ENCODE data around the gene ATR.

Gene ATR

DNA sequence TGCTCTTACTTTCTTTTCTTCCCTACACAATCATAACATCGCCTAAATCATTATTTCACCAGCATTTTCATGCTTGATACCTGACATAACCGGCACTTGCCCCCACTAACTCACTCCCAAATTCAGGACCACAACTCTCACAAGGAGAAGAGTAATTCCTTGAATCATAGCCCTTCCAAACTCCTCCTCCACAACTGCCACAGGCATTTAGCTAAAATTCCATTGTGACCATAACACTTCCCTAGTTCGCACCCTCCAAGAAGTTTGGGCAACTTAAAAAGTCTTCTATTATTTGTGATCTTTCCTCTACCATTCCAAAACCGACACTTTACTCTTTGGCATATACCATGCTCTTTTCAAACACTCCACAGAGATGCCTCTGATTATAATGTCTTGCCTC, 71.3 kb downstream of the ATR start:
- DNase-seq = no peak

DNA sequence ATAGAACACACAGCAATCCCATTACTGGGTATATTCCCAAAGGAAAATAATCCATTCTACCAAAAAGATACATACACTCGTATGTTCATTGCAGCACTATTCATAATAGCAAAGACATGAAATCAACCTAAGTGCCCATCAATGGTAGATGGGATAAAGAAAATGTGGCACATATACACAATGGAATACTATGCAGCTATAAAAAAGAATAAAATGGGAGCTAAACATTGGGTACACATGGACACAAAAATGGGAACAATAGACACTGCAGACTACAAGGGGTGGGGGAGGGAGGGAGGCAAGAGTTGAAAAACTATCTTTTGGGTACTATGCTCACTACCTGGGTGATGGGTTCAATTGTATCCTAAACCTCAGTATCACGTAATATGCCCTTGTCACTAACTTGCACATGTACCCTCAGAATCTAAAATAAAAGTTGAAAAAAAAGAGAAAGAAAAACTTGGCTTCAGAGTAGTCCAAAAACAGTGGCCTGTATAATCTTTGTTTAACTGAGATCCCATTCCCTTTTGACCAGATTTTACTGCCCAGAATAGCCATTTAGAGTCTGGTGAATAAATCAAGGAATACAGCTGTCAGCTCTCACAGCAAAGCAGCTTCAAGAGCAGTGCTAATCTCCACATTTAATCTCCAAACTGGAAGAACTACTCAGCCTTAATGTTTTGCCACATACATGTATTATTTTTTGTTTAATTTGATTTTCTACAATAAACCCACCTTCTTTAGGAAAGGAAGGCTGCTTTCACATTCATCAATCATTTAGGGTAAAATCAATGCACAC, 76.1 kb downstream of the ATR start:
- no peak for DNase-seq

DNA sequence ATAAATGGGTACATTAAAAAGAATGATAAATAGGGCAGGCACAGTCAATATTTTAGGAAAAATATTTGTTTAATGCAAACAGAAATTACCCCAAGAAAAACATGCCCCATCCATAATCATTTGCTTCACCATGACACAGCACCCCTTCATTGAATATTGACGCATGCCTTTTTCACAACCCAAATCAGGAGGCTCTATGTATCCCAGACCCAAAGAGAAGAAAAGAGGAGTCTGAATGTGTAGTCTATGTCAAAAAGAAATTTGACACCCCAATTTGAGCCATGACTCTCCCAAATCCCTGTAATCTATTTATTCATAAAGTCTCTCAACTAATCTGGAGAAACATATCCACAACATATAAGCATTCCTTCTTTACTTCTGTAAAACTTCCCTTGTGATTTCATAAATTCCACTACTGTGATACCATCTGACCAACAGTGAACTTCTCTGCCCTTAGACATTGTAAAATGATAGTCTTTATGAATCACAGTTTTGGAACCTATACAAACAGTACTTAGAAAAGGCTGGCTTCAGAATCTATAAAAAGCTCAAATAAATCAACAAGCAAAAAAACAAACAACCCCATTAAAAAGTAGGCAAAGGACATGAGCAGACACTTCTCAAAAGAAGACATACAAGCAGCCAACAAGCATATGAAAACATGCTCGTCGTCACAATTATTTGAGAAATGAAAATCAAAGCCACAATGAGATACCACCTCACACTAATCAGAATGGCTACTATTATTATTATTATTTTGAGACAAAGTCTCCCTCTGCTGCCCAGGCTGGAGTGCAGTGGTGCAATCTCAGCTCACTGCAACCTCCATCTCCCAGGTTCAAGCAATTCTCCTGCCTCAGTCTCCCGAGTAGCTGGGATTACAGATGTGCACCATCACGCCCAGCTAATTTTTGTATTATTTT, 77.3 kb downstream of the ATR start:
- DNase-seq = no peak

DNA sequence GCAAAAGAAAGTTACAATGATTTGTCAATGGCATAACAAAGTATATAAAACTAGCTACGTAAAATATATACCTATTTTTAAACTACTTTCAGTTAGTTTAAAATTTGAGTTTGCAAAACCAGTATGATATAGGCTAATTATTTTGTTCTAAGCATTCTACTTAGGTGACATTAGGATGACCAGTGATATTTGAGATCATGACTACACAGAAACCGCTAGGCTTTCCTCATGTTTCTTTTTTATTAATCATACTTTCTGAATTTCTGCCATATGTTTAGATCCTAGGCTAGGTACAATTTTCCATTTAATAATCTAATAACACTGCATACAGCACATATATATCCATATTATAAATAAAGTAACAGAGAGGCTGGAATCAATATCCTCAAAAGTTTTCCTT, 78.3 kb downstream of the ATR start:
- no peak for DNase-seq

DNA sequence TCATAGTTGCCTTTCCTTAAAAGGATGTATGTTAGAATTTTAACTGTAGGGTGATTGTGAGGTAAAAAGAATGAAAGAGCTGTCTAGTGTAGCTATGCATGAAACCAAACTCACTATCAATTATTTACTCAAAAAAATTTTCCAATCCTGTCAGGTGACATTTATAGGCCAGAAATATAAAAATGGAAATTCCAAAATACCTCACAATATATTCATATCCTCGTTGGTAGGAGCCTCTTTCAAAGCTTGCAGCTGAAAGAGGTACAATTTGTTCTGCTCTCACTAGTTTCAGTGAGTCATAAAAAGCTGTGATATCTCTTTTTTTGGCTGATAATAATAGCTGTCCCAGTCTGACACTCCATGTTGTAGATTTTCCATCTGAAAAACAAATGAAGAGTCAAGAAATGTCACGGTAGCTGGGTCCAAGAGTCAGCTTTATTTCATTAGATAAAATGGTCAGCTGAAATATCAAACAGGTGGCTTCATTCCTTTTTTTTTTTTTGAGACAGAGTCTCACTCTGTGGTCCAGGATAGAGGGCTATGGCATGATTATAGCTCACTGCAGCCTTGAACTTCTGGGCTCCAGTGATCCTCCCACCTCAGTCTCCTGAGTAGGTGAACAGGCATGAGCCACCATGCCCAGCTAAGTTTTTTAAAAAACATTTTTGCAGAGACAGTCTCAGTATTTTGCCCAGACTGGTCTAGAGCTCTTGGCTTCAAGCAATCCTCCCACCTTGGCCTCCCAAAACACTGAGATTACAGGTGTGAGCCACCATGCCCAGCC, 79.9 kb downstream of the ATR start:
- no peak for DNase-seq

DNA sequence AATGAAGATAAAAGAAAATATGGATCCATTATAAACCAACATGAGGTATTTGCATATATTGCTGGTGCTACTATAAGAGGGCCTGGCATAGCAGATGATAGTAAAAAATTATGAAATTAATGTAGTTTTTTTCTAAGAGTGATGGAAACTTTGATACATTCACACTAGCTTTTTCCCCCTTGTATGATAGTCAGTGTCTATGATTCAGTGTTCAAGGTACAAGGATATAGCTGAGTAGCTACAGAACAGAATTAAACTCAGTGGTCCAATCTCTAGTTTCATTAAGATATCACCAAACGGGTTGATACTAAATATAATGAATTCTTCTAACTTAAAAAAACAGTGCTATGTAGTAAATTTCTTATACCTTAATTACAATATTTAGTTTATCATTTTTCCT, 80.8 kb downstream of the ATR start:
- no peak for DNase-seq

DNA sequence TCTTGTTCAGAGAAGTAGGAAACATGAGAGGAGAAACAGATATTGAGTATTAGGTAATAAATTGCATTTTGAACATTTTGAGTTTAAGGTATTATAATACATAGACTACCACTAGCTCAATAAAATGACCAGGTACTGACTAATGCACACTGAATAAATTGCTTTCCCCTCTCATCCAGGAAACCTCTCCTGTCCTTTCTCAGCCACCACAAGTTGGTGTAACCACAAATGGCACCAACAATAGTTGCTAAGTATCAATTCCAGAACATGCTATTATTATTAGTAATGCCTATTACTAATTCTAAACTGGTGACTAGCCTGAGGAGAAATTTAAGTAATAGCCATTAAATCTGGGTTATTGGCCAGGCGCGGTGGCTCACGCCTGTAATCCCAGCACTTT, 83.4 kb downstream of the ATR start:
- DNase-seq = no peak

DNA sequence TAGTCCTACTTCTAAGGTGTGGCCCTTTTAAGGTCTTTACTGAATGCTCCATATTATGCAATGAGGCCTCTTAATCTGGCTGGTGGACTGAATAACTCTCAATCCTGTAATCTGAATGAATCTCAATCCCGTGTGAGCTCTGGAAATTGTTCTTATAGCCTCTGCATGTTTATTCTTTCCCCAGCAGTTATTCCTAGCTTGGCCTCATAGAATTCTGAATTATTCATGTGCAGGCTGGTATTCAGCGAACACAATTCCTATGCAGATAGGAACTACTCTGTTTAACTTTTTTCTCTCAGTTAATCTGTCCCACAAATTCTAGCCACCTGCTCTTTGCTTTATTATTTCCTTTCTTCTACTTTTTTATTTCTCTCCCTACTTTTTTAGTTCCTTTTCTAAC, 86.3 kb downstream of the ATR start:
- no peak for DNase-seq

DNA sequence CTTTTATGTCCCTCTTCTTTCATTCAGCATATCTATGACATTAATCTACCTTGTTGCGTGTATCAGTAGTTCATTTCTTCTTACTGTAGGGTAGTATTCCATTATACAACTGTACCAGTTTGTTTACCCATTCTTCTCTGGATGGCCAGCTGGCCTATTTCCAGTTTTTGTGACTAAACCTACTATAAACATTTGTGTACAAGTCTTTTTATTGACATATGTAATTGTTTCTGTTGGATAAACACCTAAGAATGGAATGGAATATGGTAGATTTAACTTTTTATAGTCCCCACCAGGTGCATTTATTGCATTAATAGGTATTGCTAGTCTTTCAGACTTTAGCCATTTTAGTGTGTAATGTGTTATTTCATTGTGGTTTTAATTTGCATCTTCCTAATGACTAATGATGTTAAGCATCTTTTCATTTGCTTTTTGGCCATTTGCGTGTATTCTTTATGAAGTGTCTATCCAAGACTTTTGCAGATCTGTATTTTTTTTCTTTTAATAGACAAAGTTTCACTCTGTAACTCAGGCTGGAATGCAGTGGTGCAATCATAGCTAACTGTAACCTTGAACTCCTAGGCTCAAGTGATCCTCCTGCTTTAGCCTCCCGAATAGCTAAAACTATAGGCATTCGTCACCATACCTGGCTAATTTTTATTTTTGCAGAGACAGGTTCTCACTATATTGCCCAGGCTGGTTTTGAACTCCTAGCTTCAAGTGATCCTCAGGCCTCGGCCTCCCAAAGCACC, 88.8 kb downstream of the ATR start:
- no peak for DNase-seq

DNA sequence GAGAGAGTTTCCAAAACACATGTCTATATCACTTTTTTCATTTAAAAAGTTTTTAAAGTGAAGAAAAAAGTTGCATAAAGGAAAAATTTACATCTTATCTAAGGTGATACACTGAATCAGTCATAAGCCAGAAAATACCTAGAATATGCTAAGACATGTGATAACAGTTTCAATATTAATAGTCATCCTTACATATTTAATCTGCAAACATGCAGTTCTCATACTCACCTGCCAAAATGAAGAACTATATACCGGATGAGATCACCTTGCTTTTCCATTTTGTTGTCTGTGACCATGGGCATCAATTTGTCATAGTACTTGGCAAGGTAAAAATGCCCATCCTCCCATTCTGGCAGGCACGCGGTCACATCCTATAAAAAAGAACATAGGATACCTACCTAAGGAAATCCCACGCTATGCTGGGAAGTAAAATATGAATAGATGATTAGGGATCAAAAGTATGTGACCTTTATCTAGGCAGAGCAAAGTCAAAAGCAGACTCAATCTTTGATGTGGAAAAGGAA, 93.6 kb downstream of the ATR start:
- DNase-seq = no peak

DNA sequence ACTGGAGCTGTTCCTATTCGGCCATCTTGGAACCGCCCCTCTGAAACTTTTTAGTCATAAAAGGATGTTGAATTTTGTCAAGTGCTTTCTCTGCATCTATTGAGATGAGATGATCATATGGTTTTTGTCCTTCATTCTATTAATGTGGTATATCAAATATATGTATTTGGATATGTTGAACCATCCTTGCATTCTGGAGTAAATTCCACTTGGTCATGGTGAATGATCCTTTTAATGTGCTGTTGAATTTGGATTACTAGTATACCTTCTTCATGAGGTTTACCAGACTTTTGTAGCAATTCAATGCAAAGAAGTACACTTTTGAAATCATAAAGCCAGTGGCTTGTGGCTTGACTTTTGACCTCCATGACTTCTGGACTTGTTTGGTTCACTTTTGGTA, 97.3 kb downstream of the ATR start:
- DNase-seq = no peak

DNA sequence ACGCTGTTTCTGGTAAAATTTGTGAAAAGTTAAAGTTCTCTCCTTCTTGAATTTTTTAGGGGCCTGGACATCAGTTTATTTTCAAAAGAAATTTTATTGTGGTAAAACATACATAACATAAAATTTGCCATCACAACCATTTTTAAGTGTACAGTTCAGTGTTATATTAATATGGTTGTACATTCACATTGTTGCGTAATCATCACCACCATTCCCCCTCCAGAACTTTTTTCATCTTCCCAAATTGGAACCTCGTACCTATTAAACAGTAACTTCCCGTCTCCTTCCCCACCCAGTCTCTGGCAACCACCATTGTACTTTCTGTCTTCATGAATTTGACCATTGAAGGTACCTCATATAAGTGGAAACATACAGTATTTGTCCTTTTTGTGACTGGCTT, 107.7 kb downstream of the ATR start:
- no peak for DNase-seq

DNA sequence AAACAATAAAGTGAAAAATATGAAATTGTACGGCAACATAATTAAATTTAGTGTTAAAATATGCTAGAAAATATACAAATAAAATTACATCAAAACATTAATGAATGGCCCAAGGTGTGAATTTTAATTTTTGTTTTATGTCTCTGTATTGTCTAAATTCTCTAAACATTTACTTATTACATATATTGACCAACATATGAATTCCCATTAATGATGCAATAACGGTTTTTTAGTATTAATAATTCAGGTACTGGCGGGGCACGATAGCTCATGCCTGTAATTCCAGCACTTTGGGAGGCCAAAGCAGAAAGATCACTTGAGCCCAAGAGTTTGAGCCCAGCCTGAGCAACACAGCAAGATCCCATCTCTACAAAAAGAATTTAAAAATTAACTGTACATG, 110.1 kb downstream of the ATR start:
- DNase-seq = no peak

DNA sequence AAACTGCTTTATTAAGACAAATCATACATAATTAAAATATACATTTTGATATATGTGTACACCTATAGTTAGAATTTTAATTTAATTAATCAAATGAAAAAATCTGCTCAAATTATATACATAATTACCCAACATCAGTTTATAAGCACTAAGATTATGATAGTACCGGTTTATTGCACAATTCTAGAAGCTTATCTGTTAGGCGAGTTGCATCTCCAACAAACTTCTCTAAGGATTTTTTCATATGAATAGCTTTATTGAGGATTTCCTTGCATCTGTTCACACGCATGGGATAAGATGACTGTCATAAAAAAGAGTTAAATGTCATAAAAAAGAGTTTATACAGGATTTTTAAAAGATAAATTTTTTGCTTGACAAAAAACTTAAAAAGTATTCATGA, 110.8 kb downstream of the ATR start:
- no peak for DNase-seq

DNA sequence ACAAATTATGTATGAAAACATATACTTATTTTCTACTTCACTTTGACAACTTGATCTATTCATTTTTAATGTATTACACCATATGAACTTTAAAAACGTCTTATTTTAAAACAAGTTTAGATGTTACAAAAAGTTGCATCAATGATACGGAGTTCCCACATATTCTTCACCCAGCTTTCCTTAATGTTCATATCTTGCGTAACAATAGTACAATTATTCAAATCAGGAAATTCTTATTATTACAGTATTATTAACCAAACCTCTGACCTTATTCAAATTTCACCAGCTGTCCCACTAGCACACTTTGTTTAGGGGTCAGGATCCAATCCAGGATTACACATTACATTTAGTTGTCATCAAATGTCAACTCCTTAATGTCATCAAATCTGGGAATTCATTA, 117.8 kb downstream of the ATR start:
- DNase-seq = no peak

DNA sequence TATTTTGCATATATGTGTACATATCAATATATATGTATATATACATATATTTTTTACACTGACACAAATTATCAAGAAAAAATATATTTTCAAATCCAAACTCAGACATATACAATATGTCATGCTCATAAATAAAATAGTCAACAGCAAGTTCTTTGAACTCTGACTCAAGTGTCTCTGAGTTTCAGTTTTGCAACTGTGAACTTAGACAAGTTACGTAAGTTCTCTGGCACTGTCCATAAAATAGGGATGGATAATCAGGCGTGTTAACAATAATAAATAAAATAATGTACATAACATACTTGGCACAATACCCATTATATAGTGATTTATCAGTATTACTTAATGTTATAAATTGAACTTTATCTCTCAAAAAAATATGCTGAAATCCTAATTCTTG, 118.6 kb downstream of the ATR start:
- no peak for DNase-seq

DNA sequence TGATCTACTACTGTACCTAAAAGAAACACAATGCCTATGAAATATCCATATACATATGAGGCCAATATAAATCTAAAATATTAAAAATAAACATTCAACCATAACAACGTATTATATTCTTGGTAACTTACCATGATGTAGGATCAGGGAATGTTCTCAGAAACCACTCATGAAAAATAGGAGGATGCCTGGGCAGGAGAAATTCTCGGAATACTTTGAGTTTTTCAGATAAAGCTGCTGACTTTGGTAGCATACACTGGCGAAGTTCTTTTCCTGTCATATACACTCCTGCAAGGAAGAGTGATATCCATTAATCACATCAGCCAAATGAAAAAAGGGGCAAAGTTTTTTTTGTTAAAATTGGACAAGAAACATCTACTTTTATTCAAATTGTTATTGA, 119.4 kb downstream of the ATR start:
- no peak for DNase-seq

DNA sequence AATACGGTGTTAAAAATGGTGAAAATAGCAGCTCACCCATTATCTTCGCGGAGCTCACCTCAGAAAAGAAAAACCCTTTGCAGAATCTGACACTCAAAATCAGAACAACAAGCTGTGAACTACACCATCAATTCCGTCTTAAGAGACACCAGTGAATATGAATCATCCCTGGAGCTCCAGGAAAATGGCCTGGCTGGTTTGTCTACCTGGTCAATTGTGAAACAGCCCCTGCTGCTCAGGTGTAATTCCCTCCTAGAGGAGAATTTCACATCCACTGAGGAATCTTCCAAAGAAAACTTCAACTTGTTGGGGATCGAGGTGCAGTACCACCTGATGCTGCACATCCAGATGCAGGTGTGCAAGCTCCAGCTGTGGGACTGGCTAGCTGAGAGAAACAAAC, 127.7 kb downstream of the ATR start:
- no peak for DNase-seq

DNA sequence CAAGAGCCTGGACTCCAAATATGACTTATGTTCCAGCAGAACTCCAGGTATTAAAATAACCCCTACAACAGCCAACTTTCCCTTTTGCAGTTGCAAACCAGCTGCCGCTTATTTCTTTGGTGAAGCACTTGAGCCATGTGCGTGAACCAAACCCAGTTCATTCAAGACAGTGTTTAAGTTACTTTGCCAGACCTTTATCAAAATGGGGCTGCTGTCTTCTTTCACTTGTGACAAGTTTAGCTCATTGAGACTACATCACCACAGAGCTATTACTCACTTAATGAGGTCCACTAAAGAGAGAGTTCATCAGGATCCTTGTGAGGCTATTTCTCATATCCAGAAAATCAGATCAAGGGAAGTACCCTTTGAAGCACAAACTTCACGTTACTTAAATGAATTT, 128.3 kb downstream of the ATR start:
- no peak for DNase-seq

DNA sequence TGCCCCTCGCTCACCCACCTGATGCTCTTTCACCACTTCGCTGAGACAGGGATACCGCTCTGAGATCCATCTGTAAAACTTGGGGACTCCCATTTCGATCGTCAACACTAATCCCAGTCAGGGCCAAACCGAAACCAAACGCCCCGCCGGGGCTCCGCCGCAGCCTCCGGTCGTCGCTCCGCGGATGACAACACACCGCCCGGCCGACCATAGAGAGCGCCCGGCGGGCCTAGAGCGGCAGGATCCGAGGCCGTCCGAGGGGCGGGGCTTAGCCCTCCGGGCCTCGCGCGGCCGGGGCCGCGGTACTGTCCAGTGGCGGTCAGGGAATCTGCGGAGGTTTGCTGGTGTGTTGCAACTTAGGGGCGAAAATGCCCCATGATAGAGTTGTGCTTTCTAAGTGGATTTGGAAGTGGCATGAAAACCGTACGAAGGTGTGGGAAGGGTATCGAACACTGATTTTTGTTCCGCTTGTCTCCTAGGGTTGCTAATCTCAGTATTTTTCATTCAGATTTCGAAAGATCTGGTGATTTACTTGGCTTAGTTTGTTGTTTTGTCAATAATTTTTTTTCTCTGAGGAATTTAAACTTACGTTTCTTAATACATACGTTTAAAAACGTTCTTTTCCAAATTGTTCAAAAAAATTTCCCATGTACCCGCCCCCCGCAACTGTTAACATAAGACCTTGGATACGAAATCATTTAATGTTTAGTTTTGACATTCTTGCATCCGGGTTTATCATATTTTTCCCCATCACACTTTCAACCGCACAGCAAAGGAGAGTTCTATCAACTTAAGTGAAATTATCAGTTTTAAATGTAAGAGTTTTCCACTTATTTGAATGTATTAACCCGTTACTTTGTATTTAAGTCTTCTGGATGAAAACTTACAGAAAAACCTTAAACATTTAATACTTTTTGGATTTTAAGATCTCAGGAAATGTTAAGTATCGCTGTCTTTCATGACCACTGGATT, 130.4 kb downstream of the ATR start, which contains the start of gene XRN1:
Gene XRN1 (minus strand): TSS at position 186 of the 972 bp plus-strand sequence. CDS start 93 bp downstream, at position 93.
- peak; percentile 97 for DNase-seq

DNA sequence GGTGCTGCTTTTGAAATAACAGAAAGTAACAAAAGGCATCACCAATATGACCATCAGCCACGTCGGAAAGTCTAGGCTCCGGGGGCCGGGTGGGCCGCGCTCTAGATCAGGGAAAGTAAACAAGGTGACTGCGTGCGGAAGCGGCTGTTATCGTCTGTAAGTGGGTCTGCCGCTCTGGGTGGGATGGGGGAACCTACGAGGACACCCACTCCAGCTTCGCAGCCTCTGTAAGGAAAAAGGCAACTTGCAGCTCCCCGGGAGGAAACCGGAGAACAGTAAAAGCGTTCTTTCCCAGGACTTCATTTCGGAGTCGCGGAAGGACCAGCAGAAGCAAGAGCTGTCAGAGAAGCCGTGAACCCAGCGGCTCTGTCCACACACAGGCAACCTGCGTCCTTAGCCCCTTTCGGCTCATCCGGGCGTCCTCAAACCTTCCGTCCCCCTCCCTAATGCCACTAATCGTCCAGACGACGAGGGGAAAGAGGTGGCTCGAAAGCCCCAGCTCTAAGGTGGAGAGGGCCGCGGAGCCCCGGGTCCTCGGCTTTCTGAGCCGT, 131.2 kb downstream of the ATR start:
- peak; percentile 45 for DNase-seq

Data from activated CD4-positive, alpha-beta T cell treated with anti-CD3 and anti-CD28 coated beads, Interleukin-10, Interleukin-2, amounts not matched to agents 100 ng/mL and 50 ng/mL, durations not matched to agents 16 hours and 8 hours (primary cell).